Naive thymus-derived CD8-positive, alpha-beta T cell (primary cell): ENCODE results near the gene ZNF217. TPM values are rescaled to one million over a fixed set of nuclear protein-coding genes. Genes with fewer than 3 reads are reported as not detected.
A peak's percentile ranks its signal among the peaks of the same experiment; 100 is the strongest.
"Not testable (repeated sequence)": the region's sequence is repeated elsewhere in the genome, so short reads cannot be mapped to it uniquely, and the experiment has no call there.

ENCODE experiments used
- ATAC-seq, 2 donors: fragments of 150-1000 bp; cut with Tn5 transposase in 1 of 2; sonication (Bioruptor Pico), chemical (Tn5 transposase) in 1 of 2; 1 replicate in 1 of 2; 2 replicates in 1 of 2; pipeline ENCODE4 v1.10.0; 2021; ENCODE audit warnings: mild to moderate bottlenecking in 2 of 2, moderate library complexity in 2 of 2
- POLR2A ChIA-PET: fragments of 350-600 bp; sonication (Branson Sonifier 250); formaldehyde crosslinking; loops from one replicate; lab custom pipeline; 2021; ENCODE audit warnings: antibody characterized with exemption; lab: Charles Lee
- DNase-seq, 10 donors: peaks; one replicate each; pipeline versions ENCODE4 v3.0.0 to v3.0.0-alpha.2; 2020 to 2022
- H3K27ac Mint-ChIP-seq, 10 donors: one replicate each; pipeline ENCODE4 v1.8.0; 2020 to 2022; ENCODE audit warnings: mild to moderate bottlenecking in 10 of 10, mixed read lengths in 10 of 10, moderate library complexity in 4 of 10, inconsistent platforms in 1 of 10
- H3K27me3 Mint-ChIP-seq, 5 donors: one replicate each; pipeline ENCODE4 v1.8.0; 2021 to 2022; ENCODE audit warnings: mixed read lengths in 5 of 5
- H3K36me3 Mint-ChIP-seq, 3 donors: one replicate each; pipeline ENCODE4 v1.8.0; 2020 to 2022; ENCODE audit warnings: mixed read lengths in 3 of 3, mild to moderate bottlenecking in 2 of 3, inconsistent platforms in 1 of 3
- H3K4me1 Mint-ChIP-seq, 4 donors: one replicate each; pipeline ENCODE4 v1.8.0; 2021 to 2022; ENCODE audit warnings: mixed read lengths in 4 of 4
- H3K4me3 Mint-ChIP-seq, 10 donors: one replicate each; pipeline ENCODE4 v1.8.0; 2020 to 2022; ENCODE audit warnings: mild to moderate bottlenecking in 10 of 10, mixed read lengths in 10 of 10, moderate library complexity in 6 of 10, inconsistent platforms in 1 of 10
- H3K9me3 Mint-ChIP-seq, 9 donors: one replicate each; pipeline ENCODE4 v1.8.0; 2020 to 2022; ENCODE audit warnings: mixed read lengths in 9 of 9, mild to moderate bottlenecking in 3 of 9, inconsistent platforms in 1 of 9, moderate library complexity in 1 of 9
- polyA plus RNA-seq, 3 donors: library from polyadenylated mRNA; unstranded; fragments of 300-500 nt; fragmentation: Illumina TruSeq; gene quantifications; one replicate each; pipeline ENCODE4 v1.2.3, GENCODE V29; 2021
- total RNA-seq, 8 experiments: library from RNA in 2 of 8; stranded (reverse) in 2 of 8; gene quantifications; one replicate each; pipeline ENCODE4 v1.2.3 and lab custom pipeline; 2021 to 2026

ZNF217 gene
- total and polyA plus RNA-seq, 5 experiments from 2014 or later: 21.5 to 101 (median 34.2) TPM

DNA sequence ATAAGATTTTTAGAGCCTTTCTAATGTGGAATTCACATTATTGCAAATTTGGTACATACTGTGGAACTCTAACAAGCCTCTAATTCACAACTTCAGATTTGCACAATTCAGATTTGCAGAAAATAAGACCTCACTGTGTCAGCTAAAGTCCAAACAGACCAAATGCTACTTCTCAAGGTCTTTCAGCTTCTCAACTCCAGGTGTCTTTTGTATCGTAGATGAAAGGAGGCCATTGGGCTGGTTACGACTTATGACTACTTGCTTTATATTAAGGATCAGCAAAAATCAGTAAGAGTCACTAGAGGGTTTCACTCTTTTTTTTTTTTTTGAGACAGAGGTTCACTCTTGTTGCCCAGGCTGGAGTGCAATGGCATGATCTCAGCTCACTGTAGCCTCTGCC lies 37.8 kb downstream of the ZNF217 start:
- no peaks in the 10 kb centered on the region for H3K27me3 Mint-ChIP-seq
- POLR2A ChIA-PET: interaction anchor here (0.7 kb wide), 1 partner anchor 92 kb away, joined by 3 read pairs; no protein-coding TSS in a partner anchor

DNA sequence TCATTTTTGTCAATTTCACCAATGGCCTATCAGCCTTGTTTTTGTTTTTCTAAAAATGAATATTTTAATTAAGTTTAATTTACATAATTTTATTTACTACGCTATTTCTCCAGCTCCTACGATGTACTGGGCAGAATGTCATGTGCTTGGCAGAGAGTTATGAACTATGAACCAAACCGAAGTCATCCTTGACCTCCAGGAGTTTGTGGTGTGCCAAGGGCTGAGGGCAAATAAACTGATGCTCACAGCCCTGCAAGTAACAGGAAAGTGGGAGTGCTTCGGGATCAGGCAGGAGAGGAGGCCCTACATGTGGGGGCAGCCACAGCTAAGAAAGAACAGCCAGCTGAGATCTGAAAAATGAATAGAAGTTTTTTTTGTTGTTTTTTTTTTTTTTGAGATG lies 38.6 kb downstream of the ZNF217 start:
- H3K9me3 Mint-ChIP-seq: no peaks in the 10 kb centered on the region
- no peak for DNase-seq
- ATAC-seq: no peak
- no peaks in the 10 kb centered on the region for H3K27me3 Mint-ChIP-seq
- H3K4me3 Mint-ChIP-seq: no peak overlapping the region
- peak overlapping the region in 1 of 10 donors; percentile 53 for H3K27ac Mint-ChIP-seq
- POLR2A ChIA-PET: interaction anchor here (0.7 to 1.2 kb wide), 2 partner anchors 10 to 362 kb away, joined by 3 read pairs; no protein-coding TSS in a partner anchor
- peaks cover 0 to 10% (median 0%) of the 10 kb centered on the region in 3 donors for H3K36me3 Mint-ChIP-seq
- peaks cover 0 to 1% (median under 1%) of the 10 kb centered on the region in 4 donors for H3K4me1 Mint-ChIP-seq

More for the DNA sequence above, 37.8 kb downstream of the ZNF217 start:
- Mint-ChIP-seq H3K4me1 (peaks cover 0 to 7% (median 2%) of the 10 kb centered on the region in 4 donors), H3K9me3 (no peaks in the 10 kb centered on the region), H3K4me3 (no peak overlapping the region), H3K36me3 (peaks cover 0 to 18% (median 0%) of the 10 kb centered on the region in 3 donors), H3K27ac (no peak overlapping the region)
- no peak for DNase-seq
- no peak for ATAC-seq

DNA sequence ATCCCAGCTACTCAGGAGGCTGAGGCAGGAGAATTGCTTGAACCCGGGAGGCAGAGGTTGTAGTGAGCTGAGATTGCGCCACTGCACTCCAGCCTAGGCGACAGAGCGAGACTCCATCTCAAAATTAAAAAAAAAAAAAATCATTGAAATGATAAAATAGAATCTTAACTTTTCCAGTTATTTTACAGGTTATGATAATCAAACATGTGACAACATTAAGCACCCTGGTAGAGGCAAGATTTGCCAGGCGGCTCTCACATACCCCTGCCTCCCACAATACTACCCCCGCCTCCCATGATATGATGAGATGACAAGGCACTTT lies 41.1 kb downstream of the ZNF217 start:
- not testable (repeated sequence) for H3K36me3 Mint-ChIP-seq, H3K27me3 Mint-ChIP-seq, H3K9me3 Mint-ChIP-seq, ATAC-seq, H3K4me3 Mint-ChIP-seq, H3K4me1 Mint-ChIP-seq, DNase-seq
- peak overlapping the region in 1 of 10 donors; percentile 4 for H3K27ac Mint-ChIP-seq
- POLR2A ChIA-PET: interaction anchor here (0.6 kb wide), 1 partner anchor 354 kb away, joined by 6 read pairs; no protein-coding TSS in a partner anchor

DNA sequence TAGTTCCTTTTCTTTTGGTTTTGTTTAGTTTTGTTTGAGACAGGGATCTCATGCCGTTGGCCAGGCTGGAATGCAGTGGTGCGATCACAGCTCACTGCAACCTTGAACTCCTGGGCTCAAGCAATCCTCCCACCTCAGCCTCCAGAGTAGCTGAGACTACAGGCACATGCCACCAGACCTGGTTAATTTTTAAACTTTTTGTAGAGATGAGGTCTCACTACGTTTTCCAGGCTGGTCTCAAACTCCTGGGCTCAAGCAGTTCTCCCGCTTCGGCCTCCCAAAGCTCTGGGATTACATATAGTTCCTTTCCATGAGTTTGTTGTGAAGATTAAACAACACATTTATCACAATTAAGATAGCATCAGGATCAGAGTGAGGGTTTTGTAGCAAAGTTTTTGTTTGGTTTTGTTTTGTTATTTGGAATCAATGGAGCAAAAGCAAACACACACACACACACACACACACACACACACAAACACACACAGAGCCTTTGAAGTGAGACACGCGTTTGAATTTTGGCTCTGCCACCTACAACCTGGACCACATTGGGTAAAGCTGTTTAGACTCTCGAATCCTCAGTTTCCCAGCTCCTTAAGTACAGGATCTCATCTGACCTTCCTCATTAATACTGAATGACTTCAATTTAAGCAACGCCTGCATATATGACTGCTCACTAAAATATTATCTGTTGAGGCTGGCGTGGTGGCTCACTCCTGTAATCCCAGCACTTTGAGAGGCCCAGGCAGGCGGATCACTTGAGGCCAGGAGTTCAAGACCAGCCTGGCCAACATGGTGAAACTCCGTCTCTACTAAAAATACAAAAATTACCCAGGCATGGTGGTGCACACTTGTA lies 41.7 kb downstream of the ZNF217 start:
- not testable (repeated sequence) for H3K36me3 Mint-ChIP-seq, H3K9me3 Mint-ChIP-seq, DNase-seq, H3K27me3 Mint-ChIP-seq, H3K4me1 Mint-ChIP-seq, H3K4me3 Mint-ChIP-seq, ATAC-seq
- peak overlapping the region in 1 of 10 donors; percentile 58 for H3K27ac Mint-ChIP-seq
- POLR2A ChIA-PET: interaction anchor here (0.6 kb wide), 1 partner anchor 355 kb away, joined by 6 read pairs; no protein-coding TSS in a partner anchor

DNA sequence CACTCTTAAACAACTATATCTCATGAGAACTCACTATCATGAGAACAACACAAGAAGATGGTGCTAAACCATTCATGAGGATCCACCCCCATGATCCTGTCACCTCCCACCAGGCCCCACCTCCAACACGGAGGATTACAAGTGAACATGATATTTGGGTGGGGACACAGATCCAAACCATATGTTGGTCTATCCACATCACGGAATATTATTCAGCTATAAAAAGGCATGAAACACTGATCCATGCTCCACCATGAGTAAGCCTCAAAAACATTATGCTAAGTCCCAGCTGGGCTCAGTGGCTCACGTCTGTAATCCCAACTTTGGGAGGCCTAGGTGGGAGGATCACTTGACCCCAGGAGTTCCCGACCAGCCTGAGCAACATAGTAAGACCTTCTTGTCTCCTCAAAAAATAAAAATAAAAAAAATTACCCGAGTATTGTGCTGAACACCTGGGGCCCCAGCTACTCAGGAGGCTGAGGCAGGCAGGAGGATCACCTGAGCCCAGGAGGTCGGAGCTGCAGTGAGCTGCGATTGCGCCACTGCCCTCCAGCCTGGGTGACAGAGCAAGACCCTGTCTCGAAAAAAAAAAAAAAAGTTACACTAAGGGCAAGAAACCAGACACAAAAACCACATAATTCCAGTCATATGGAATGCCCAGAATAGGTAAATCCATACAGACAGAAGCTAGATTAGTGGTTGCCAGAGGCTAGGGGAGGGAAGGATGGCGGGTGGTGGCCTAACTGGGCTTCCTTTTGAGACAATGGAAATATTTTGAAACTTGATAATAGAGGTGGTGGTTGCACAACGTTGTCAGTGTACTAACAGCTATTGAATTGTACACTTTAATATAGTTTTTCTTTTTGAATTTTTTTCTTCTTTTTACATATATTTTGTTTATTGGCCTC lies 43.1 kb downstream of the ZNF217 start:
- ATAC-seq (no peak), DNase-seq (no peak)
- no peaks in the 10 kb centered on the region for H3K9me3 Mint-ChIP-seq
- no peaks in the 10 kb centered on the region for H3K36me3 Mint-ChIP-seq
- no peak overlapping the region for H3K4me3 Mint-ChIP-seq
- peak overlapping the region in 2 of 10 donors; percentile 15 to 21 for H3K27ac Mint-ChIP-seq
- peaks cover 0 to 7% (median 5%) of the 10 kb centered on the region in 4 donors for H3K4me1 Mint-ChIP-seq
- no peaks in the 10 kb centered on the region for H3K27me3 Mint-ChIP-seq
- POLR2A ChIA-PET: interaction anchor here (0.5 to 0.7 kb wide), 2 partner anchors 12 to 315 kb away, joined by 3 read pairs; no protein-coding TSS in a partner anchor

DNA sequence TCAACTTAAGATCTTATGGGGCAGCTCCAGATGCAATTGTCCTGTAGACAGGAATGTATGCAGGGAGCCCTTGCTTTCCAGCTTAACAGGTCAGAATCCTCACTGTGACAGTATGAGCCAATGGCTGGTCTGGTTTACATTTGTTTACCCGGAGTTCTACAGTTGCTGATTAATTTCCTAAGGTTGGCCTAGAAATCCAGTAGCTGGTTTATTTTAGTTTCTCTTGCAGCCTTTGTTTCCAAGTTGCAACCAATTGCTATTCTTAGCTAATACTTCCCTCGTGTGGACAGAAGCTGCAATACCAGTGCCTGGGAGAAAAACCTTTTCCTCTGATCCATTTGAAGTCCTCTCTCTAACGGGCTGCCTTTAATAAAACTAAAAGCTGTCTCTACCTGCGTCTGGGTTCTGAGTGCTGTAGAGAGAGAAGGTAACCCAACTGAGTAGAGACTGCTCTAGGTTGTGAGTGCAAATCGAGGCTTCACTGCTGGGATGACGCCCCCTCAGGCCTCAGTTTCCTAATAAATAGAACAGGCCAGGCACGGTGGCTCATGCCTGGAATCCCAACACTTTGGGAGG lies 45.9 kb downstream of the ZNF217 start:
- Mint-ChIP-seq H3K36me3 (no peaks in the 10 kb centered on the region), H3K27ac (peak overlapping the region in 2 of 10 donors; percentile 32 to 47), H3K27me3 (no peaks in the 10 kb centered on the region), H3K4me1 (peaks cover 0 to 6% (median 5%) of the 10 kb centered on the region in 4 donors), H3K9me3 (no peaks in the 10 kb centered on the region), H3K4me3 (no peak overlapping the region)
- DNase-seq (peak in 9 of 10 donors; percentile 8 to 65 (median 37)), ATAC-seq (peak; percentile 54 to 60)
- POLR2A ChIA-PET: interaction anchor here (0.5 to 1.1 kb wide), 2 partner anchors 48 to 1242 kb away, joined by 3 read pairs; no protein-coding TSS in a partner anchor

DNA sequence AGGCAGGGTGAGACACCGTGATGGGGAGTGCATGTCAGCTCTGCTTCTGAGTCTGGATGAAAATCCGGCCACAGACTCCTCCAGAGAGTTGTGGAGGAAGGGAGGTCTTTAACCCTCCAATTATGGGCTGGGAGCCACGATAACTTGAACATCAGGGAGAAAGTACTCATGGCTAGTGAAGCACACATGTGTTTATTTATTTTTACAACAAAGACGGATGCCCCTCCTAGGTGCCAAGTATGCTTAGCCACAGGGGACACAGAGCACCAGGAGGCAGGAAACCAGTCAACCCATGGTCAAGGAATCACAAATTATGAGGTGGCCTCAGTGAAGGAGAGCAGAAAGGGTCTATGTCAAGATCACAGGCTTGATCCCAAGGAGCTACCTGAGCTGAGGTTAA lies 54.1 kb downstream of the ZNF217 start:
- H3K27ac Mint-ChIP-seq: peak overlapping the region in 1 of 10 donors; percentile 17
- H3K27me3 Mint-ChIP-seq: no peaks in the 10 kb centered on the region
- H3K9me3 Mint-ChIP-seq: no peaks in the 10 kb centered on the region
- no peak overlapping the region for H3K4me3 Mint-ChIP-seq
- H3K36me3 Mint-ChIP-seq: no peaks in the 10 kb centered on the region
- ATAC-seq (no peak), DNase-seq (no peak)
- H3K4me1 Mint-ChIP-seq: peaks cover 0 to 5% (median 0%) of the 10 kb centered on the region in 4 donors
- POLR2A ChIA-PET: interaction anchor here (0.7 kb wide), 1 partner anchor 11 kb away, joined by 3 read pairs; no protein-coding TSS in a partner anchor

DNA sequence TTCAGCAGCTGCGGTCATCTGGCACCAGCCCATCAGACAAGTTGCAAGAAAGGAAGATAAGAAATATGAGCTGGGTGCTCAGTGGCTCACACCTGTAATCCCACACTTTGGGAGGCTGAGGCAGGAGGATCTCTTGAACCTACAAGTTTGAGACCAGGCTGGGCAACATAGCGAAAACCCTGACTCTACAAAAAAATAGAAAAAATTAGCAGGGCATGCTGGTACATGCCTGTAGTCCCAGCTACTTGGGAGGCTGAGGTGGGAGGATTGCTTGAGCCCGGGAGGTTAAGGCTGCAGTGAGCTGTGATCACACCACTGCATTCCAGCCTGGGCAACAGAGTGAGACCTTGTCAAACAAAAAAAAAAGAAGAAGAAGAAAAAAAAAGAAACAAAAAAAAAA lies 57.3 kb downstream of the ZNF217 start:
- ATAC-seq, H3K4me1 Mint-ChIP-seq, DNase-seq, H3K9me3 Mint-ChIP-seq, H3K36me3 Mint-ChIP-seq, H3K27ac Mint-ChIP-seq, H3K27me3 Mint-ChIP-seq, POLR2A ChIA-PET, H3K4me3 Mint-ChIP-seq: not testable (repeated sequence)

DNA sequence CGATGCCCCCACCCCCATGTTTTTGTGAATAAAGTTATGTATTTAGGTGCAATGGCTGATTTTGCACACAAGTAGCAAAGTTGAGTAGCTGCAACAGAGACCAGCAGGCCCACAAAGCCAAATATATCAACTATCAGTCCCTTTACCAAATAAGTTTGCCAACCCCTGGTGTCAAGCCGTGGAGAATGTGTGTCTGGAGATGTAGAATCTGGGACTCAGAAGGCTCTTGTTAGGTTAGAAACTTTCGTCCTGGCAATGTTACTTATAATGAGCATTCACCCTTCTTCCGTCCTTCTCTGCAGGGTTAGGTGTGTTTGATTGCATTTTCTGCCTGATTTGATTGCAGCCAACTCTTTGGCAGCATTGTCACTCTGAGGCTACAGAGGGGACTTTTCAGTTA lies 57.8 kb downstream of the ZNF217 start:
- DNase-seq: no peak
- POLR2A ChIA-PET: no interaction called here
- peaks cover 0 to 5% (median 2%) of the 10 kb centered on the region in 4 donors for H3K4me1 Mint-ChIP-seq
- H3K27me3 Mint-ChIP-seq: no peaks in the 10 kb centered on the region
- ATAC-seq: no peak
- no peaks in the 10 kb centered on the region for H3K36me3 Mint-ChIP-seq
- H3K9me3 Mint-ChIP-seq: no peaks in the 10 kb centered on the region
- no peak overlapping the region for H3K27ac Mint-ChIP-seq
- no peak overlapping the region for H3K4me3 Mint-ChIP-seq

DNA sequence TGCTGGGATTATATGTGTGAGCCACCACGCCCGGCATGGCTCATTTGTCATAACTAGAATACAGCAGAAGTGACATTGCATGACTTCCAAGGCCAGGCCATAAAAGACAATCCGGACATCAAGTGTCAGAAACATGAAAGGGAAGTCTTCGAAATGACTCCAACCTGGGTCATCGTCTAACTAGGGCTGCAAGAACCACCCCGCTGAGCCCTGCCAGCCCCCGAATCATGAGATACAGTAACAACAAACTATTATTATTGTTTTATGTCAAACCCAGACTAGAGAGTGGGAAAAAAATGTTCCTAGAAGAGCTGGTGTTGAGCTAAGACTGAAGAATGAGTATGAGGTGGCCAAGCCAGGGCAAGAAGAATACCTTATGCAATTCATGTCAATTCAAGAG lies 59.6 kb downstream of the ZNF217 start:
- Mint-ChIP-seq H3K9me3 (peaks cover 0 to 2% (median 0%) of the 10 kb centered on the region in 9 donors), H3K36me3 (no peaks in the 10 kb centered on the region), H3K27me3 (peaks cover 0 to under 1% (median 0%) of the 10 kb centered on the region in 5 donors), H3K4me1 (peaks cover 0 to 4% (median 2%) of the 10 kb centered on the region in 4 donors), H3K4me3 (no peak overlapping the region), H3K27ac (no peak overlapping the region)
- DNase-seq: no peak
- ATAC-seq: no peak
- POLR2A ChIA-PET: no interaction called here

DNA sequence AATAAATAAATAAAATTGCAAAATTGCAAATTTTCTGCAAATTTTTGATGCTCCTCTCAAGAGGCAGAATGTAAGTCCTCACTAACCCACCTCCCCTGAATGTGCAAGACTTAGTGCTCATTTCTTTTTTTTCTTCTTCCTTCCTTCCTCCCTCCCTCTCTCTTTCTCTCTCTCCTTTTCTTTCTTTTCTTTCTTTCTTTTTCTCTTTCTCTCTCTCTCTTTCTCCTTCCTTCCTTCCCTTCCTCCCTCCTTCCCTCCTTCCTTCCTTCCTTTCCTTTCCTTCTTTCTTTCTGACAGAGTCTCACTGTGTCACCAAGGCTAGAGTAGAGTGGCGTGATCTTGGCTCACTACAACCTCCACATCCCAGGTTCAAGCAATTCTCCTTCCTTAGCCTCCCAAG lies 60.1 kb downstream of the ZNF217 start:
- no peak for ATAC-seq
- H3K9me3 Mint-ChIP-seq: peaks cover 0 to 2% (median 0%) of the 10 kb centered on the region in 9 donors
- POLR2A ChIA-PET: no interaction called here
- H3K4me3 Mint-ChIP-seq: no peak overlapping the region
- H3K36me3 Mint-ChIP-seq: no peaks in the 10 kb centered on the region
- peak overlapping the region in 1 of 10 donors; percentile 85 for H3K27ac Mint-ChIP-seq
- peaks cover 0 to 4% (median 0%) of the 10 kb centered on the region in 5 donors for H3K27me3 Mint-ChIP-seq
- peaks cover 0 to 3% (median under 1%) of the 10 kb centered on the region in 4 donors for H3K4me1 Mint-ChIP-seq
- no peak for DNase-seq
